ENCODE data around the gene SLC12A8.

DNA sequence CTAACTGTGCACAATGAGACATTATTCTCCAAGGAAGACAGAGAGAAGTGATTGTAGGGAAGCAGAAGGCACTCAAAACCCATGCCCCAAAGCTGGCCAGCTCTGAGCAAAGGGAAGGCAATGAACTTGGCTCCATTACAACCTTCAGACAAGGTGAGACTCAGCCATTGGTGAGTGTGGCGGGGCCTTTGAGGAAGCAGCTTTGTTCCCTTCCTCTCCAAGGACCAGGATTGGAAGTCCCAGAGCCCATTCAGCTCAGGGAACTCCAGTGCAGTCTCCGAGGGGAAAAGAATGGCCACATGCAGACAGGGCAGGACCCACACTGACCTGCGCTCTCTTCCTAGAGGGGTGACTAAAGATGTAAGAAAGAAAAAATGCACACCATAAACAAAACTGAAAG, 179.9 kb downstream of the SLC12A8 start:
- TF ChIP-seq, protein P1, sequence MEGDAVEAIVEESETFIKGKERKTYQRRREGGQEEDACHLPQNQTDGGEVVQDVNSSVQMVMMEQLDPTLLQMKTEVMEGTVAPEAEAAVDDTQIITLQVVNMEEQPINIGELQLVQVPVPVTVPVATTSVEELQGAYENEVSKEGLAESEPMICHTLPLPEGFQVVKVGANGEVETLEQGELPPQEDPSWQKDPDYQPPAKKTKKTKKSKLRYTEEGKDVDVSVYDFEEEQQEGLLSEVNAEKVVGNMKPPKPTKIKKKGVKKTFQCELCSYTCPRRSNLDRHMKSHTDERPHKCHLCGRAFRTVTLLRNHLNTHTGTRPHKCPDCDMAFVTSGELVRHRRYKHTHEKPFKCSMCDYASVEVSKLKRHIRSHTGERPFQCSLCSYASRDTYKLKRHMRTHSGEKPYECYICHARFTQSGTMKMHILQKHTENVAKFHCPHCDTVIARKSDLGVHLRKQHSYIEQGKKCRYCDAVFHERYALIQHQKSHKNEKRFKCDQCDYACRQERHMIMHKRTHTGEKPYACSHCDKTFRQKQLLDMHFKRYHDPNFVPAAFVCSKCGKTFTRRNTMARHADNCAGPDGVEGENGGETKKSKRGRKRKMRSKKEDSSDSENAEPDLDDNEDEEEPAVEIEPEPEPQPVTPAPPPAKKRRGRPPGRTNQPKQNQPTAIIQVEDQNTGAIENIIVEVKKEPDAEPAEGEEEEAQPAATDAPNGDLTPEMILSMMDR (IDR thresholded peaks at IDR 0.05), result no peak
- no peak for TF ChIP-seq EZH2 (IDR thresholded peaks at IDR 0.05; ENCODE audit: borderline replicate concordance, insufficient read depth, low read depth, low read length, poor library complexity, severe bottlenecking)

Measured in B cell (primary cell).